ENCODE measurements around the gene RPL26.

Gene RPL26

DNA sequence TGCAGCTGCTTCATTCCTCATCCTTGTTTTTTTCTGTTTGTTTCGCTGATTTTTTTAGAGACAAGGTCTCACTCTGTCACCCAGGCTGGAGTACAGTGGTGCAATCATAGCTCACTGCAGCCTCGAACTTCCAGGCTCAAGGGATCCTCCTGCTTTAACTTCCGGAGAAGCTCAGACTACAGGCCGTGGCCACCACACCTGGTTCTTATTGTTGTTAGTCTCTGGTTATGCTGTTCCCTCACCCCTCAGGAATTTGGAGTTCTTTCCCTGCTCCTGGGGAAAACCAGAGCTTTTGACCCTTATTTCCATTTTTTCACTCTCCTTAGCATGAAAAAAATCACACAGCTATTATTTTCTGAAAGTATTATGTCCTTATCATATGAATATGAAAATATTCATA is 41.5 kb downstream of the RPL26 start:
- DNase-seq (ENCODE audit: low spot score): no peak
- TF ChIP-seq, protein P1, sequence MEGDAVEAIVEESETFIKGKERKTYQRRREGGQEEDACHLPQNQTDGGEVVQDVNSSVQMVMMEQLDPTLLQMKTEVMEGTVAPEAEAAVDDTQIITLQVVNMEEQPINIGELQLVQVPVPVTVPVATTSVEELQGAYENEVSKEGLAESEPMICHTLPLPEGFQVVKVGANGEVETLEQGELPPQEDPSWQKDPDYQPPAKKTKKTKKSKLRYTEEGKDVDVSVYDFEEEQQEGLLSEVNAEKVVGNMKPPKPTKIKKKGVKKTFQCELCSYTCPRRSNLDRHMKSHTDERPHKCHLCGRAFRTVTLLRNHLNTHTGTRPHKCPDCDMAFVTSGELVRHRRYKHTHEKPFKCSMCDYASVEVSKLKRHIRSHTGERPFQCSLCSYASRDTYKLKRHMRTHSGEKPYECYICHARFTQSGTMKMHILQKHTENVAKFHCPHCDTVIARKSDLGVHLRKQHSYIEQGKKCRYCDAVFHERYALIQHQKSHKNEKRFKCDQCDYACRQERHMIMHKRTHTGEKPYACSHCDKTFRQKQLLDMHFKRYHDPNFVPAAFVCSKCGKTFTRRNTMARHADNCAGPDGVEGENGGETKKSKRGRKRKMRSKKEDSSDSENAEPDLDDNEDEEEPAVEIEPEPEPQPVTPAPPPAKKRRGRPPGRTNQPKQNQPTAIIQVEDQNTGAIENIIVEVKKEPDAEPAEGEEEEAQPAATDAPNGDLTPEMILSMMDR (IDR thresholded peaks at IDR 0.05): no peak
- Histone ChIP-seq H3K4me3 (no peak overlapping the region), H3K27ac (no peak overlapping the region)

DNA sequence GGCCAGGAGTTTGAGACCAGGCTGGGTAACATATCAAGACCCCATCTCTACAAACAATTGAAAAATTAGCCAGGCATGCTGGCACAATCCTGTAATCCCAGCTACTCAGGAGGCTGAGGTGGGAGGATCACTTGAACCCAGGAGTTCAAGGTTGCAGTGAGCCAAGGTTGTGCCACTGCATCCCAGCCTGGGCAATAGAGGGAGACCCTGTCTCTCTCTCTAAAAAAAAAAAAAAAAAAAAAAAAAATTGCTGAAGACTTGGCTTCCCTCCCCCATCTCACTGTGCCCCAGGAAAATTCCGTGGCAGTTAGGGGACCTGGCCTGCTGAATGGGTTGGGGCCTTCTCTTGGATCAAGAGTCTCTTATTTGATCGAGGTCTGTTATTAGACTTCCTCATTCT is 43.5 kb downstream of the RPL26 start, which contains the start of gene ODF4:
ODF4 (plus strand) TSS at position 301 of the 400 bp plus-strand sequence. CDS start 212 bp downstream, outside the sequence.
- Histone ChIP-seq H3K27ac (no peak within 1 kb of the TSS), H3K4me3 (no peak within 1 kb of the TSS)
- no peak for DNase-seq (ENCODE audit: low spot score)
- TF ChIP-seq, protein P1 (IDR thresholded peaks at IDR 0.05): no peak

DNA sequence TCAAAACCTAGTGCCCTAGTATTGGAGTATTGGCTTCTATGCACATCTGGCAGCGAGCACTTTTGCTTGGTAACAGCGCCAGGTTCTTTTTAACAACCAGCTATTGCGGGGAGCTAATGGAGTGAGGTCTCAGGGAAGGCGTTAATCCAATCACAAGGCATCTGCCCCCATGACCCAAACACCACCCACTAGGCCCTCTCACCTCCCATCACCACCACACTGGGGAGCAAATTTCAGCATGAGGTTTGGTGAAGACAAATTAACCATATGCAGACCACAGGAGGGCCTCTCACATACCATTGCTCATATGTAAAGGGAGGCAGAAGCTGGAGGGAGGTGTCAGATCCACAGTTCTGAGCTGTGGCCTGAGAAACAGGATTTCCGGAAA is 44.2 kb downstream of the RPL26 start:
- TF ChIP-seq, protein P1 (IDR thresholded peaks at IDR 0.05): no peak
- no peak for DNase-seq (ENCODE audit: low spot score)
- Histone ChIP-seq H3K27ac (no peak overlapping the region), H3K4me3 (no peak overlapping the region)

DNA sequence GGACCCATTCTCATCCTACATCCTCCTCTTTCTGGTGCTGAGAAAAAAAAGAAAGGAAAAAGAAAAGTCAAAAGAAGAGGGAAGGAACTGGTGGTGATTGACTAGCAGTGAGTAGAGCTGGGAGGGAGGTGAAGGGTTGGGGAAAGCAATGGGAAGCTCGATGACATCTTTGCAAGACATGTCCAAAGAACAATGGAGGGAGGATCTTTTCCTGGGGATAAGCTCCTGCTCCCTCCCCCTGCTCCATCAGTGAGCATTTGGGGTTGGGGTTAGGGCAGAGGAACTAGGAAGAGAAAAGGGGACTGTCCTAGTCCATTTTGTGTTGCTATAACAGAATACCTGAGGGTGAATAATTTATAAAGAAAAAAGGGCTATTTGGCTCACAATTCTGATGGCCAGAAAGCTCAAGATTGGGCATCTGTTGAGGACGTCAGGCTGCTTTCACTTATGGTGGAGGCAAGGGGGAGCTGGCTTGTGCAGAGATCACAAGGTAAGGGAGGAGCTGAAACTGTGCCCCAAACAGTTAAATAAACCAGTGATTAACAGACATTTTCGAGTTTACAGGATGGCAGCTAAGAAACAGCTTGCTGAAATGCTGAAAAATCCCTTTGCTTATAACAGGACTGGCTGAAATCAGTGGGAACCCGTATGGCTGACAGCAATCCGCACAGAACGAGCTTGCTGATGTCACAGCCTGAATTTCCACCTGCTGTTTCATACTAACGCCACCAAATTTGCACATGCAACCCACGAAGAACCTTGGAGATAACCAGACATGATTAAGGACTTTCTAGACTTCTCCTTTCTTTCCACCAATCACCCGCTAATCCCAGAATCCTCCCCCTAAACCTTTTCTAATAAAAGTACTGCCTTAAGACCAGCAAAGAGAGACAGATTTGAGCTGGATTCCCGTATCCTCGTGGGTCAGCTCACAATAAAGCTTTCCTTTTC is 44.9 kb downstream of the RPL26 start:
- TF ChIP-seq, protein P1 (IDR thresholded peaks at IDR 0.05): no peak
- Histone ChIP-seq H3K4me3 (peak overlapping the region; percentile 31), H3K27ac (no peak overlapping the region)
- DNase-seq (ENCODE audit: low spot score): no peak

DNA sequence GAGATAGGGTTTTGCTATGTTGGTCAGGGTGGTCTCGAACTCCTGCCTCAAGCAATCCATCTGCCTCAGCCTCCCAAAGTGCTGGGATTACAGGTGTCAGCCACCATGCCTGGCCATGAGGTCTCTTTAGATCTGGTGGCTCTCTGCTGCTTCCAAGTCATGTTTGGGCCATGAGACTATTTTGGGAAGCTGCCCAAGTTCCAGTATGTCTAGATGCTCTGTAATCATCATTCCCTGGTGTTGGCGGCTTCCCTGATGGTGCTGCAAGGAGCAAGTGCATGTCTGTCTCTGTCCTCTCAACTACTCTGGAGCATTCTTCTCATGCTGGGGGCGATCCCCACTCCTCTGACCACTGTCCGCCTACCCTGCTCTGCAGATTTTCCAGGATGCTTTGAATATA is 49.7 kb downstream of the RPL26 start:
- TF ChIP-seq, protein P1 (IDR thresholded peaks at IDR 0.05): no peak
- H3K27ac ChIP-seq: no peak overlapping the region
- H3K4me3 ChIP-seq: no peak overlapping the region
- no peak for DNase-seq (ENCODE audit: low spot score)

DNA sequence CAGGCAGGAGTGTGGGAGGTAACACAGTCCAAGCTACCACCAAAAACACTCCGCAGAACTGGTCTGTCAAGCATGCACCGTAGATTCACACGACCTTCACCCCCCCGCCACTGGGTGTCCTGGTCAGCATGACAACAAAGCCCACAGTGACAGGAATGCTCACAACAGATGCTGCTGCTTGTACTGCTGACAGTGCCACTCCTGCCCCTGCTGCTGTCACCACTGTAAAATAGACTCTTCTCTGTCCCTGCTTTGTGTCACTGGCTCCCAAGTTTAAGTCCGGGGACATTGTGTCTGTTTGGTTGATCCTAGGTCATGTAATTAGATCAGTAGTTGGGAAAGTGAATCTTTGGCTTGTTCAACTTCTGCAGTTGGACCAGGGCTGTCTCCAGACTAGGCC is 50.3 kb downstream of the RPL26 start:
- Histone ChIP-seq H3K27ac (no peak overlapping the region), H3K4me3 (no peak overlapping the region)
- no peak for DNase-seq (ENCODE audit: low spot score)
- TF ChIP-seq, protein P1 (IDR thresholded peaks at IDR 0.05): no peak

DNA sequence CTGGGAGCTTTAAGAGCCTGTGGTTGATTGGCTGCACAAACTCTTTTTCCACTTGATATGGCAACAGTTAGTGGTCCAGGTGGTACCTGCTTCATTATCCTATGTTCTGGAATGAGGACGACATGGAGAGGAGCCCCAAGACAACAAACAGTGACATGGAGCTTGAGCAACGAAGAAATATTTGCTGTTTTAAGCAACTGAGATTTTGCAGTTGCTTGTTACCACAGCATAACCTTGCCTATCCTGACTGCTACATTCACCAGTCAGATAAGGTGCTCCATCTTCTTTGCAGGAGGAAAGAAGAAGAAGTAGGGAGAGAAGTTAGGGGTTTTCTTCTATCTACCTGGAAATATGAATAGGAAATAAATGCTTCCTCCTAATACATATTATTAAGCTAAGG is 50.9 kb downstream of the RPL26 start:
- no peak overlapping the region for H3K4me3 ChIP-seq
- H3K27ac ChIP-seq: no peak overlapping the region
- DNase-seq (ENCODE audit: low spot score): no peak
- TF ChIP-seq, protein P1 (IDR thresholded peaks at IDR 0.05): no peak
